ENCODE results near the gene FGF9. TPM values are rescaled to one million over a fixed set of nuclear protein-coding genes. Genes with fewer than 3 reads are reported as not detected.
A peak's percentile ranks its signal among the peaks of the same experiment; 100 is the strongest.

Gene FGF9
- total RNA-seq, result 1 to 10 TPM in 1 of 3 donors, under 1 TPM in 2; 0.28 to 1.2 (median 0.80) TPM
- 0.45 TPM for total RNA-seq (2013)

DNA sequence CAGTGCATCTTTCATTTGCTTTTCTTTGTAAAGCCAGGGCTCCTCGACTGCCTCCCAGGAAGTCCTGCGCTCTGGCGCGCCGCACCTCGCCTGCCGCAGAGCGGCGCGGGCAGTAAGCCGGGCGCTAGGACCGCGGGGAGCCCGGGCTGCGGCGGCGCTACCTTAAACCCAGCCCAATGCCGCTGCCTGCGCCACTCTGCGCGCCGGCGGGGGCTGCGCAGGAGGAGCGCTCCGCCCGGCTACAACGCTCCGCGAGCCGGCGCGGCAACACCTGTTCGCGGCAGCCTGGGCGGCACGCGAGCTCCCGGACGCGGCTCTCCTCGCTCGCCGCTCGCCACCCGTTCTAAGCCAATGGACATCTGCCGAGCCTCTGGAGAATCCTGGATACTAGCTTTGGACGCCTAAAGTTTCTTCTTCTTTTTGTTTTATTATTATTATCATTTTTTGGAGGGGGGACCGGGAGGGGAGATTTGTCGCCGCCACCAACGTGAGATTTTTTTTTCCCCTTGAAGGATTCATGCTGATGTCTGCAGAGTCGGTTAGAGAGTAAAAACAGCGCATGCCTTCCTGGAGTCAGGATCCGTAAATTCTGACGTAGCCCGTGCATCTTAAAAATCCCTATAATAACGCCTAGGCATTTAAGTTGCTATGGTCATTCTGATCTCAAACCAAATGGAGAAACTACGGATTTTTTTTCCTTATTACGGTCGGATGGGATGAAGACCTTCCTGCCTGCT, at the start of gene FGF9:
FGF9 (plus strand) TSS at position 191 of the 737 bp plus-strand sequence. CDS start 840 bp downstream, outside the sequence.
- Histone ChIP-seq H3K4me3 (ENCODE audit: low read length) (peak within 1 kb of the TSS; percentile 61), H3K27ac (ENCODE audit: low read length) (no peak within 1 kb of the TSS), H3K4me1 (ENCODE audit: control insufficient read depth, insufficient read depth, low read length) (peaks cover 55% of the 10 kb centered on the region), H3K36me3 (ENCODE audit: control insufficient read depth, insufficient read depth, low read length) (no peaks in the 10 kb centered on the region), H3K9me3 (ENCODE audit: control insufficient read depth, insufficient read depth, low read length) (no peaks in the 10 kb centered on the region), H3K27me3 (ENCODE audit: control insufficient read depth, insufficient read depth, low read length) (peaks cover 27% of the 10 kb centered on the region)
- H3K27ac Mint-ChIP-seq, result peak within 1 kb of the TSS; percentile 79 to 87
- H3K4me1 Mint-ChIP-seq, result peaks cover 49 to 58% of the 10 kb centered on the region in 2 donors
- ATAC-seq (peak; percentile 73 to 86 (median 77)), DNase-seq (peak; percentile 78 to 92)
- TF ChIP-seq CTCF (IDR thresholded peaks at IDR 0.05), result no peak
- H3K9me3 Mint-ChIP-seq, result no peaks in the 10 kb centered on the region
- H3K27me3 Mint-ChIP-seq (ENCODE audit: low read depth in 2 of 2), result peaks cover 16 to 36% of the 10 kb centered on the region in 2 donors
- intact Hi-C loops (cut with micrococcal nuclease), result loop anchor here (1.0 kb wide), 1 partner anchor 67 kb away; the partner anchor contains the start of gene MICU2
- under 1% methylated on average over 61 of the region's 62 CpGs for WGBS (ENCODE audit: insufficient coverage)
- no peaks in the 10 kb centered on the region for H3K36me3 Mint-ChIP-seq
- peak within 1 kb of the TSS; percentile 98 for H3K4me3 Mint-ChIP-seq

DNA sequence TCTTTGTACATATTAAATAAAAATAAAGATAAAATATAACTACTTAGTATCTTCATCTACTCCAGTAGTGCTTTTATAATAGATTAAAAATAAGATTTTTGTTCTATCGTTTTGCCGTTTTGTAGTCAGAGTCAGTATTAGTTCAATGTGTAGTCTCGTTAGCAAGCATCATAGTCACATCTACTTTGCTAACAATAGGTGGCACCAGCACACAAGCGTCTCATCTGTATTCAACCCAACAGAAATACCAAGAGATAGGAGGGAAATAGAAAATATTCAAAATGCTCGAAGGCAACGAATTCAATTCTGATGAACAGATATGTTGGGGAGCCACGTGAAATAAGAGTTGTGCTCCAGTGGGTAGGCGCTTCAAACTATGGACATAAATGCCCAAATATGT, 45.5 kb upstream of the FGF9 start:
- intact Hi-C loops (cut with micrococcal nuclease), result no loop called here
- Mint-ChIP-seq H3K4me3 (no peak overlapping the region), H3K27ac (no peak overlapping the region), H3K9me3 (no peaks in the 10 kb centered on the region), H3K36me3 (no peaks in the 10 kb centered on the region), H3K27me3 (ENCODE audit: low read depth in 2 of 2) (peaks cover 11 to 36% of the 10 kb centered on the region in 2 donors), H3K4me1 (no peaks in the 10 kb centered on the region)
- Histone ChIP-seq H3K27ac (ENCODE audit: low read length) (no peak overlapping the region), H3K9me3 (ENCODE audit: control insufficient read depth, insufficient read depth, low read length) (no peaks in the 10 kb centered on the region), H3K27me3 (ENCODE audit: control insufficient read depth, insufficient read depth, low read length) (peaks cover 1% of the 10 kb centered on the region), H3K36me3 (ENCODE audit: control insufficient read depth, insufficient read depth, low read length) (no peaks in the 10 kb centered on the region), H3K4me1 (ENCODE audit: control insufficient read depth, insufficient read depth, low read length) (no peaks in the 10 kb centered on the region), H3K4me3 (ENCODE audit: low read length) (no peak overlapping the region)
- DNase-seq, result peak in 1 of 2 donors; percentile 59
- 66% methylated on average over 7 of the region's 8 CpGs for WGBS (ENCODE audit: insufficient coverage)
- TF ChIP-seq CTCF (IDR thresholded peaks at IDR 0.05), result no peak
- ATAC-seq, result peak; percentile 42 to 57 (median 44)

DNA sequence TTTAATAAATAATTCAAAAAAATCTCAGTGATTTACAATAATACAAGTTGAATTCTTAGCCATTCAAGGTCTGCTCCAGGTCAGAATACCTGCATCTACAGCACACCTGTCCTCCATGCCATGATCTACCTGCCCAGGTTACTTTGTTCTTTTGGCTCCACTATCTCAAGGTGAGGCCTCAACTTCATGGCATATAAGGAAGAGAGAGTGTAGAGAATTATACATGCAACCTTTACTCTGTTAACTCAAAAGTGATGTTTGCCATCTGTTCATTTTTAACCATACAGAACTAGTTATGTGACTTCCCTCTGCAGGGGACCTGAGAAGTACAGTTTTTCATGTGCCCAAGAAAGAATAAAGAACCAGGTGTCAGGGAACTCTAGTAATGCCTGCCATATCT, 38.7 kb upstream of the FGF9 start:
- Mint-ChIP-seq H3K4me1 (no peaks in the 10 kb centered on the region), H3K9me3 (peaks cover 3% of the 10 kb centered on the region in 2 donors), H3K36me3 (peaks cover 8% of the 10 kb centered on the region), H3K4me3 (no peak overlapping the region), H3K27ac (no peak overlapping the region), H3K27me3 (ENCODE audit: low read depth in 2 of 2) (peaks cover 13 to 58% of the 10 kb centered on the region in 2 donors)
- TF ChIP-seq CTCF (IDR thresholded peaks at IDR 0.05), result no peak
- no peak for DNase-seq
- intact Hi-C loops (cut with micrococcal nuclease), result loop anchor here (10.0 kb wide), 1 partner anchor 1123 kb away; no protein-coding TSS in a partner anchor
- Histone ChIP-seq H3K36me3 (ENCODE audit: control insufficient read depth, insufficient read depth, low read length) (no peaks in the 10 kb centered on the region), H3K4me1 (ENCODE audit: control insufficient read depth, insufficient read depth, low read length) (no peaks in the 10 kb centered on the region), H3K27ac (ENCODE audit: low read length) (no peak overlapping the region), H3K27me3 (ENCODE audit: control insufficient read depth, insufficient read depth, low read length) (peaks cover 2% of the 10 kb centered on the region), H3K9me3 (ENCODE audit: control insufficient read depth, insufficient read depth, low read length) (no peaks in the 10 kb centered on the region), H3K4me3 (ENCODE audit: low read length) (no peak overlapping the region)
- no peak for ATAC-seq
